ENCODE data around the gene CTCF.

Gene CTCF

DNA sequence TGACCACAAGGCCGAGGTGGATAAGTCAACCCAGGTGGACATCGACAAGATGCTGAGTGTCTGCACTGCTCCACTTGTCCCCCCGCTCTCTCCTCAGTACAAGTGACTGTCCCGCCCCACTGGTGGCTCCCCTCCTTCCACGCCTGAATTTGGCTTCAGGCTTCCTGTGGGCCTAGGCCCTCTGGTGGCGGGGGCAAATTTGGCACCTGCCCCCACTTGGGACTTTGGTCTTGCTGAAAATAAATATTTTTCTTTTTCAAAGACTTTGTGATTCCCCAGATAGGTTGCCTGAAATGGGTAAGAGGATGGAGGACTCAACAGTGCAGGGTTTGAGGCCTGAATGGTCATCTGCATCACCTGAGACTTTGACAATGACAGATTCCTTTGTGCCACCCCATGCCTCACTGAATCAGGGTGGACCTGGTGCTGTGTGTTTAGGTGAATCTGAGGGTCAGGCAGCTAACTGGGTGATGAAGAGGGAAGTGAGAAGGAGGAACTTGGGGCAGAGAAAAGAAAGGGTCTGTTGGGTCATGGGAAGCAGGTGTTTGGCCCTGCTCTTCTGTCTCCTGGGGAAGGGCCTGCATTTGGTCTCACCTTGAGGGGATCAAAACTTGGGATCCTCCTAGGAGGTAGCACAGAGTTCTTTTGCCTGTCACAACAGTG, 106.3 kb downstream of the CTCF start:
- Histone ChIP-seq H3K27ac (ENCODE audit: low read depth, low read length) (no peak overlapping the region), H3K4me2 (ENCODE audit: low read length) (no peak overlapping the region), H2AK5ac (ENCODE audit: low read length) (no peak overlapping the region), H3K4ac (ENCODE audit: low read depth, low read length) (no peak overlapping the region), H3K27me3 (ENCODE audit: insufficient read depth, low read length, poor library complexity) (no peaks in the 10 kb centered on the region), H3K79me2 (ENCODE audit: control insufficient read depth, insufficient read depth, low read length) (no peaks in the 10 kb centered on the region), H4K5ac (ENCODE audit: low read length) (no peak overlapping the region), H3K36me3 (ENCODE audit: control insufficient read depth, insufficient read depth, low read length) (no peaks in the 10 kb centered on the region), H3K56ac (ENCODE audit: low read length) (no peak overlapping the region), H3K4me1 (ENCODE audit: control insufficient read depth, low read depth, low read length) (peaks cover 2% of the 10 kb centered on the region), H3K18ac (ENCODE audit: low read length) (no peak overlapping the region), H3K9ac (ENCODE audit: low read length) (no peak overlapping the region), H3K79me1 (ENCODE audit: low read length) (no peaks in the 10 kb centered on the region), H3K23ac (ENCODE audit: low read length) (no peak overlapping the region), H3K4me3 (ENCODE audit: low read length) (no peak overlapping the region), H2BK15ac (replicated peaks; ENCODE audit: low read depth) (no peak overlapping the region), H2BK120ac (ENCODE audit: low read depth, low read length) (no peak overlapping the region), H4K8ac (ENCODE audit: low read depth, low read length) (no peak overlapping the region), H2BK5ac (ENCODE audit: low read length) (no peak overlapping the region)
- DNase-seq: no peak
- no CpG with 5 or more reads among the region's 6 CpGs for WGBS (ENCODE audit: extremely low coverage, insufficient coverage, low lambda C conversion rate)

DNA sequence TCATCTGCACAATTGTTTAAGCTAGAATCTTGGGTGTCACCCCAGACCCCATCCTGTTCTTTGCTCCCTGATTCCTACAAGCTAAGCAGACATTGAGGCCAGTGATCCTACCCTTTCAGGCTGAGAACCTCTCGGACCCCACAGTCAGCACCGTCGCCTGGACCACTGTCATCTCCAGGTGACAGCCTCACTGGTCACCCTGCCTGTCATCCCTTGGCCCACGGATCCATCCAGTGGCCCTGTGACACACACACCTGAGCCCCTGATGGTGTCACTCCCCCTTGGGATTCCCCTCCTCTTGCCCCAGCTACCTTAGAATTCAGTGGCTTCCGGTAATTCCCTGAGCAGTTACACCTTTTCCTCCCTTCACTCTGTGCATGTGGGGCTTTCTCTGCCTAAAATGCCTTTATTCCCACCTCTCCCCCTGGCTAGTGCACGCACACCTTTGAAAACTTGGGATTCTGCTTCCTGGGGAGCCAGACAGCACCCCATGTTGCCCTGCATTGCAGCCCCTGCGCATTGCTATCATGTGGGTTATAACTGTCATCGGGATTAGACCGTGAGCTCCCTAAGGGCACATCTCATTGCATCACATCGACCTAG, 107.3 kb downstream of the CTCF start:
- Histone ChIP-seq H3K23ac (ENCODE audit: low read length) (no peak overlapping the region), H2AK5ac (ENCODE audit: low read length) (no peak overlapping the region), H3K79me1 (ENCODE audit: low read length) (no peaks in the 10 kb centered on the region), H2BK120ac (ENCODE audit: low read depth, low read length) (no peak overlapping the region), H3K27ac (ENCODE audit: low read depth, low read length) (no peak overlapping the region), H2BK15ac (replicated peaks; ENCODE audit: low read depth) (no peak overlapping the region), H3K56ac (ENCODE audit: low read length) (no peak overlapping the region), H3K4ac (ENCODE audit: low read depth, low read length) (no peak overlapping the region), H4K5ac (ENCODE audit: low read length) (no peak overlapping the region), H3K79me2 (ENCODE audit: control insufficient read depth, insufficient read depth, low read length) (no peaks in the 10 kb centered on the region), H4K8ac (ENCODE audit: low read depth, low read length) (no peak overlapping the region), H3K9ac (ENCODE audit: low read length) (no peak overlapping the region), H3K4me2 (ENCODE audit: low read length) (no peak overlapping the region), H3K36me3 (ENCODE audit: control insufficient read depth, insufficient read depth, low read length) (no peaks in the 10 kb centered on the region), H3K4me3 (ENCODE audit: low read length) (no peak overlapping the region), H3K18ac (ENCODE audit: low read length) (no peak overlapping the region), H2BK5ac (ENCODE audit: low read length) (no peak overlapping the region), H3K4me1 (ENCODE audit: control insufficient read depth, low read depth, low read length) (peaks cover 2% of the 10 kb centered on the region), H3K27me3 (ENCODE audit: insufficient read depth, low read length, poor library complexity) (no peaks in the 10 kb centered on the region)
- DNase-seq: no peak
- no CpG with 5 or more reads among the region's 10 CpGs for WGBS (ENCODE audit: extremely low coverage, insufficient coverage, low lambda C conversion rate)

DNA sequence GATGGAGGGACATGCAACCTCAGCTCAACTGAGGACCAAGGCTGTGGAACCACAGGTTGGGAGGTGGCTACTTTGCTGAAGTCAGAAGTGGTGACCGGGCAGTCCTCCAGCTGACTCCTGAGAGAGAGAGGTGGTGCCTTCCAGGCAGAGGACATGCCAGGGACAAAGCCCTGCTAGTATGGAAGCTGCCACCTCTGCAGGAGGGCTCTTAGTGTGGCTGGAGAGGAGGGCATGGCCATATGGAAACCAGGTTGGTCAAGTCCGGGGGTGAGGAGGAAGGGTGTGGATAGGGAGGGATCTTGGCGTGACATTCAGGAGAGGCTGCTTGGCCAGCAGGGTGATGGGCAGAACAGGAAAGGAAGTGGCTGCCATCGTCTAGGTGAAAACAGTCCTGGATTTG, 110.0 kb downstream of the CTCF start:
- Histone ChIP-seq H3K9ac (ENCODE audit: low read length) (no peak overlapping the region), H4K5ac (ENCODE audit: low read length) (no peak overlapping the region), H3K4me1 (ENCODE audit: control insufficient read depth, low read depth, low read length) (no peaks in the 10 kb centered on the region), H2AK5ac (ENCODE audit: low read length) (no peak overlapping the region), H3K27me3 (ENCODE audit: insufficient read depth, low read length, poor library complexity) (no peaks in the 10 kb centered on the region), H2BK15ac (replicated peaks; ENCODE audit: low read depth) (no peak overlapping the region), H3K79me1 (ENCODE audit: low read length) (no peaks in the 10 kb centered on the region), H2BK120ac (ENCODE audit: low read depth, low read length) (no peak overlapping the region), H3K27ac (ENCODE audit: low read depth, low read length) (no peak overlapping the region), H3K79me2 (ENCODE audit: control insufficient read depth, insufficient read depth, low read length) (no peaks in the 10 kb centered on the region), H4K8ac (ENCODE audit: low read depth, low read length) (no peak overlapping the region), H3K36me3 (ENCODE audit: control insufficient read depth, insufficient read depth, low read length) (no peaks in the 10 kb centered on the region), H3K4me2 (ENCODE audit: low read length) (no peak overlapping the region), H3K18ac (ENCODE audit: low read length) (no peak overlapping the region), H3K56ac (ENCODE audit: low read length) (no peak overlapping the region), H3K4ac (ENCODE audit: low read depth, low read length) (no peak overlapping the region), H3K23ac (ENCODE audit: low read length) (no peak overlapping the region), H2BK5ac (ENCODE audit: low read length) (no peak overlapping the region), H3K4me3 (ENCODE audit: low read length) (no peak overlapping the region)
- no CpG with 5 or more reads among the region's 4 CpGs for WGBS (ENCODE audit: extremely low coverage, insufficient coverage, low lambda C conversion rate)
- no peak for DNase-seq

DNA sequence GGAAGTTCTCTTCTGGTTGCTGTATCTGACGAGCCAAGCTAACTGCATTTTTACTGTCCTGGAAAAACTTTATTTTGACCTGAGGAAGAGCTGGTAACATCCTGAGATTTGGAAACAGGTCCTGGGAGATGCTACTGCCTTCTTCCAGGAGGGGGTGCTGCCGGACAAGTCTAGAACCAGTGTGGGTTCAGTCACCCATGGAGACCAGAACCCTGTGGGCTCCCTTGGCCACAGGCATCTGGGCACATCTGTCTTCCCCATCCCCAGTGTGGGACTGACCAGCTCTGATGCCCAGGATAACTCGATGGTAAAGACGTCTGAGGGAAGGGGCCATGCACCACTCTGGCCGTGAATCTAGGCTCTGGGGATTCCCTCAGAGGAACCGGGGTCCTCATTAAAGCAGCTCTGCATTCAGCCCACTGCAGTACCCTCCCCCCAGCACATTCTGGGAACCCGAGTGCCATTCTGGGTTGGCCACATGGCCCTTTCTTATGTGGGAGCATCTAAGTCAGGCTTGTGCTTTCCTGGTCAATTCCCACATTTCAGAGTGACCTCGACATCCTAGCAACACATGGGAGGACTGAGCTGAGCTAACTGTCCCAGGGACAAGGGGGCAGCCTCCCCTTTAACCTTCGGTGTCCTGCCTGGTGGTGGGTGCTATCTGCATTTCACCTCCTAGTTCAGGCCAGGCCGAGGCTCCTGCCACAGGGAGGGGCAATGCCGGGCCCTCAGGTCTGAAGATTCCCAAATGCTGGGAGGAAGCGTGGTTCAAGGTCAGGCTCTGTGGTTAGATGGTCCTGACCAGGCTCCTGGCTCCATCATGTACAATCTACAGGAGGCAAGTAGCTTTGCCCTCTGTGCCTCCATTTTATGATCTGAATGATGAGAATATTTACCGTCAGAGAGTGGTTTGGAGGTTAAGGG, 110.7 kb downstream of the CTCF start:
- no peaks in the 10 kb centered on the region for H3K36me3 ChIP-seq (ENCODE audit: control insufficient read depth, insufficient read depth, low read length)
- no peak overlapping the region for H2BK15ac ChIP-seq (replicated peaks; ENCODE audit: low read depth)
- H4K8ac ChIP-seq (ENCODE audit: low read depth, low read length): no peak overlapping the region
- H2BK5ac ChIP-seq (ENCODE audit: low read length): no peak overlapping the region
- no peak overlapping the region for H2BK120ac ChIP-seq (ENCODE audit: low read depth, low read length)
- H3K4me2 ChIP-seq (ENCODE audit: low read length): no peak overlapping the region
- H3K18ac ChIP-seq (ENCODE audit: low read length): no peak overlapping the region
- WGBS (ENCODE audit: extremely low coverage, insufficient coverage, low lambda C conversion rate): no CpG with 5 or more reads among the region's 13 CpGs
- peak; percentile 76 for DNase-seq
- no peaks in the 10 kb centered on the region for H3K79me1 ChIP-seq (ENCODE audit: low read length)
- no peaks in the 10 kb centered on the region for H3K79me2 ChIP-seq (ENCODE audit: control insufficient read depth, insufficient read depth, low read length)
- H3K56ac ChIP-seq (ENCODE audit: low read length): no peak overlapping the region
- no peak overlapping the region for H2AK5ac ChIP-seq (ENCODE audit: low read length)
- no peaks in the 10 kb centered on the region for H3K4me1 ChIP-seq (ENCODE audit: control insufficient read depth, low read depth, low read length)
- no peak overlapping the region for H3K4me3 ChIP-seq (ENCODE audit: low read length)
- no peak overlapping the region for H3K23ac ChIP-seq (ENCODE audit: low read length)
- H4K5ac ChIP-seq (ENCODE audit: low read length): no peak overlapping the region
- H3K27me3 ChIP-seq (ENCODE audit: insufficient read depth, low read length, poor library complexity): no peaks in the 10 kb centered on the region
- H3K9ac ChIP-seq (ENCODE audit: low read length): no peak overlapping the region
- H3K4ac ChIP-seq (ENCODE audit: low read depth, low read length): no peak overlapping the region
- no peak overlapping the region for H3K27ac ChIP-seq (ENCODE audit: low read depth, low read length)

DNA sequence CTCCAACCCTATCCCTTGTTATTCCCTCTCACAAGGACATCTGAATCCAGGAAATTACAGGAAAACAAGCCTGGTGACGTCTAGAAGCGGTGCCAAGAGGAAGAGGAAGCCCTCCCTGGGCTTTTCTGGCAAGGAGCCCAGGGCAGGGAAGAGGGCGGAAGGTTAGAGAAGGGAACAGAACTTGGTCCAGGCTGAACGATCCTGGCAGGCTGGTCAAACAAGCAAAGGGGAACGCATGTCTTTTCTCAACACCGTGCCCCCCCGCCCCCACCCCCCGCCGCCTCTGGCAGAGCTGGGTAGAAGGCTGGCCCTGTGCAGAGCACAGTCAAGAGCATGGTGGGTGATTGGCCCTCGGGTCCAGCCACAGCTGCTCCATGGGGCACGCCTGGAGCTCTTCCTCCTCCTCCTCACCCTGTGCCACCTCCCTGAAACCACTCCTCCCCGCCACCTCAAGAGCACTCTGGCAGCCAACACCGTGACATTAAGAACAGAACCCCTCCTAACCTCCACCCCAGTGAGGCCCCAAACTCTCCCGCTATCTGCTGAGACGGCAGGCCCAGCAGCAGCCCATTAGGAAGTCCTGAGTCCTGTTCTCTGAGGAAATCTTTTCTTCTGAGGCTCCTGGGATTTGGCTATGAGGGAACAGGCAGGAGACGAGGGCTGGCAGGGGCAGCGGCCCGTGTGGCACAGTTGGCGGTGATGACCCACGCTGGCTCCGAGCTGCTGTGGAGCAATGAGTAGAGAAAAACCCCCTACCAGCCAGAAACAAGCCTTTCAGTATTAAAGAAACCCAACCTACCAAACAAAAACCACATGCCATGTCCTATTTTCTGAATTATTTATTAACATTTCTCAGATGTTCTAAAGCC, 111.6 kb downstream of the CTCF start:
- Histone ChIP-seq H3K4me3 (ENCODE audit: low read length) (no peak overlapping the region), H3K27me3 (ENCODE audit: insufficient read depth, low read length, poor library complexity) (no peaks in the 10 kb centered on the region), H3K23ac (ENCODE audit: low read length) (no peak overlapping the region), H3K36me3 (ENCODE audit: control insufficient read depth, insufficient read depth, low read length) (no peaks in the 10 kb centered on the region), H4K8ac (ENCODE audit: low read depth, low read length) (no peak overlapping the region), H3K9ac (ENCODE audit: low read length) (no peak overlapping the region), H3K27ac (ENCODE audit: low read depth, low read length) (no peak overlapping the region), H2BK5ac (ENCODE audit: low read length) (no peak overlapping the region), H3K4me2 (ENCODE audit: low read length) (no peak overlapping the region), H3K4ac (ENCODE audit: low read depth, low read length) (no peak overlapping the region), H3K4me1 (ENCODE audit: control insufficient read depth, low read depth, low read length) (no peaks in the 10 kb centered on the region), H2AK5ac (ENCODE audit: low read length) (no peak overlapping the region), H3K56ac (ENCODE audit: low read length) (no peak overlapping the region), H3K79me1 (ENCODE audit: low read length) (no peaks in the 10 kb centered on the region), H2BK120ac (ENCODE audit: low read depth, low read length) (no peak overlapping the region), H3K18ac (ENCODE audit: low read length) (no peak overlapping the region), H2BK15ac (replicated peaks; ENCODE audit: low read depth) (no peak overlapping the region), H4K5ac (ENCODE audit: low read length) (no peak overlapping the region), H3K79me2 (ENCODE audit: control insufficient read depth, insufficient read depth, low read length) (no peaks in the 10 kb centered on the region)
- DNase-seq: no peak
- WGBS (ENCODE audit: extremely low coverage, insufficient coverage, low lambda C conversion rate): no CpG with 5 or more reads among the region's 21 CpGs

Measured in mesendoderm (in vitro differentiated cells).